Measurements from ENCODE around the gene DHCR24. TPM values are rescaled to one million over a fixed set of nuclear protein-coding genes. Genes with fewer than 3 reads are reported as not detected.

DHCR24 gene
- total RNA-seq, 2 experiments from 2014 or later = 56.3 to 64.8 TPM

GRCh38 chr1:54848134-54848948 is 38.7 kb downstream of the DHCR24 start:
- intact Hi-C loops (cut with micrococcal nuclease) = no loop called here
- no peak overlapping the region for H3K4me3 Mint-ChIP-seq
- no peaks in the 10 kb centered on the region for H3K27me3 Mint-ChIP-seq (ENCODE audit: low read depth)
- CTCF ChIA-PET = interaction anchor here (0.6 to 1.2 kb wide), 3 partner anchors 10 to 212 kb away, joined by 3 to 4 read pairs (median 3); no protein-coding TSS in a partner anchor
- no peak for DNase-seq
- peaks cover 33% of the 10 kb centered on the region for H3K36me3 Mint-ChIP-seq (ENCODE audit: low read depth)
- H3K4me1 Mint-ChIP-seq (ENCODE audit: low read depth) = no peaks in the 10 kb centered on the region
- no peak overlapping the region for H3K27ac Mint-ChIP-seq
- no peaks in the 10 kb centered on the region for H3K9me3 Mint-ChIP-seq

GRCh38 chr1:54846716-54847284 is 40.2 kb downstream of the DHCR24 start:
- no peak overlapping the region for H3K27ac Mint-ChIP-seq
- no peaks in the 10 kb centered on the region for H3K4me1 Mint-ChIP-seq (ENCODE audit: low read depth)
- peaks cover 27% of the 10 kb centered on the region for H3K36me3 Mint-ChIP-seq (ENCODE audit: low read depth)
- H3K9me3 Mint-ChIP-seq = no peaks in the 10 kb centered on the region
- CTCF ChIA-PET = interaction anchor here (0.9 to 1.4 kb wide), 2 partner anchors 37 to 125 kb away, joined by 3 to 4 read pairs; no protein-coding TSS in a partner anchor
- intact Hi-C loops (cut with micrococcal nuclease) = no loop called here
- no peak for DNase-seq
- no peak overlapping the region for H3K4me3 Mint-ChIP-seq
- H3K27me3 Mint-ChIP-seq (ENCODE audit: low read depth) = no peaks in the 10 kb centered on the region

- intact Hi-C loops (cut with micrococcal nuclease) = no loop called here
- CTCF ChIA-PET = interaction anchor here (0.9 to 1.4 kb wide), 2 partner anchors 36 to 125 kb away, joined by 3 to 4 read pairs; no protein-coding TSS in a partner anchor
- H3K27me3 Mint-ChIP-seq (ENCODE audit: low read depth) = no peaks in the 10 kb centered on the region
- DNase-seq = no peak
- no peak overlapping the region for H3K27ac Mint-ChIP-seq
- H3K9me3 Mint-ChIP-seq = no peaks in the 10 kb centered on the region
- no peaks in the 10 kb centered on the region for H3K4me1 Mint-ChIP-seq (ENCODE audit: low read depth)
- peaks cover 25% of the 10 kb centered on the region for H3K36me3 Mint-ChIP-seq (ENCODE audit: low read depth)
- H3K4me3 Mint-ChIP-seq = no peak overlapping the region
These were observed 40.7 kb downstream of the DHCR24 start for GRCh38 chr1:54846301-54846700.

GRCh38 chr1:54845772-54846171 is 41.2 kb downstream of the DHCR24 start:
- H3K4me1 Mint-ChIP-seq (ENCODE audit: low read depth) = no peaks in the 10 kb centered on the region
- DNase-seq = no peak
- intact Hi-C loops (cut with micrococcal nuclease) = no loop called here
- peaks cover 26% of the 10 kb centered on the region for H3K36me3 Mint-ChIP-seq (ENCODE audit: low read depth)
- no peak overlapping the region for H3K27ac Mint-ChIP-seq
- CTCF ChIA-PET = interaction anchor here (0.9 to 1.4 kb wide), 2 partner anchors 36 to 124 kb away, joined by 3 to 4 read pairs; no protein-coding TSS in a partner anchor
- H3K9me3 Mint-ChIP-seq = no peaks in the 10 kb centered on the region
- H3K27me3 Mint-ChIP-seq (ENCODE audit: low read depth) = no peaks in the 10 kb centered on the region
- H3K4me3 Mint-ChIP-seq = no peak overlapping the region

- no peaks in the 10 kb centered on the region for H3K9me3 Mint-ChIP-seq
- H3K4me3 Mint-ChIP-seq = no peak overlapping the region
- H3K4me1 Mint-ChIP-seq (ENCODE audit: low read depth) = no peaks in the 10 kb centered on the region
- intact Hi-C loops (cut with micrococcal nuclease) = no loop called here
- H3K27ac Mint-ChIP-seq = no peak overlapping the region
- DNase-seq = no peak
- H3K36me3 Mint-ChIP-seq (ENCODE audit: low read depth) = peaks cover 17% of the 10 kb centered on the region
- CTCF ChIA-PET = no interaction called here
- H3K27me3 Mint-ChIP-seq (ENCODE audit: low read depth) = no peaks in the 10 kb centered on the region
These were observed 42.4 kb downstream of the DHCR24 start for GRCh38 chr1:54844564-54844963.

GRCh38 chr1:54843449-54843848 is 43.5 kb downstream of the DHCR24 start:
- peaks cover 6% of the 10 kb centered on the region for H3K36me3 Mint-ChIP-seq (ENCODE audit: low read depth)
- no peaks in the 10 kb centered on the region for H3K4me1 Mint-ChIP-seq (ENCODE audit: low read depth)
- no peaks in the 10 kb centered on the region for H3K9me3 Mint-ChIP-seq
- H3K4me3 Mint-ChIP-seq = no peak overlapping the region
- no peak for DNase-seq
- no peak overlapping the region for H3K27ac Mint-ChIP-seq
- intact Hi-C loops (cut with micrococcal nuclease) = no loop called here
- no peaks in the 10 kb centered on the region for H3K27me3 Mint-ChIP-seq (ENCODE audit: low read depth)
- CTCF ChIA-PET = no interaction called here

GRCh38 chr1:54842963-54843362 is 44.0 kb downstream of the DHCR24 start:
- intact Hi-C loops (cut with micrococcal nuclease) = no loop called here
- CTCF ChIA-PET = no interaction called here
- H3K4me1 Mint-ChIP-seq (ENCODE audit: low read depth) = no peaks in the 10 kb centered on the region
- H3K36me3 Mint-ChIP-seq (ENCODE audit: low read depth) = peaks cover 2% of the 10 kb centered on the region
- no peaks in the 10 kb centered on the region for H3K9me3 Mint-ChIP-seq
- no peak overlapping the region for H3K4me3 Mint-ChIP-seq
- H3K27ac Mint-ChIP-seq = no peak overlapping the region
- no peak for DNase-seq
- H3K27me3 Mint-ChIP-seq (ENCODE audit: low read depth) = no peaks in the 10 kb centered on the region

- Mint-ChIP-seq H3K27me3 (ENCODE audit: low read depth) (no peaks in the 10 kb centered on the region), H3K9me3 (no peaks in the 10 kb centered on the region)
These were observed 44.6 kb downstream of the DHCR24 start for GRCh38 chr1:54842206-54842915.

GRCh38 chr1:54839824-54840223 is 47.2 kb downstream of the DHCR24 start:
- H3K4me1 Mint-ChIP-seq (ENCODE audit: low read depth) = no peaks in the 10 kb centered on the region
- H3K27ac Mint-ChIP-seq = no peak overlapping the region
- no peak for DNase-seq
- no peaks in the 10 kb centered on the region for H3K27me3 Mint-ChIP-seq (ENCODE audit: low read depth)
- peaks cover 1% of the 10 kb centered on the region for H3K36me3 Mint-ChIP-seq (ENCODE audit: low read depth)
- intact Hi-C loops (cut with micrococcal nuclease) = no loop called here
- no peak overlapping the region for H3K4me3 Mint-ChIP-seq
- no peaks in the 10 kb centered on the region for H3K9me3 Mint-ChIP-seq
- CTCF ChIA-PET = no interaction called here

More at GRCh38 chr1:54842206-54842915, 44.6 kb downstream of the DHCR24 start:
- intact Hi-C loops (cut with micrococcal nuclease) = no loop called here
- CTCF ChIA-PET = no interaction called here
- no peak for DNase-seq
- Mint-ChIP-seq H3K4me1 (ENCODE audit: low read depth) (no peaks in the 10 kb centered on the region), H3K4me3 (no peak overlapping the region), H3K36me3 (ENCODE audit: low read depth) (peaks cover 1% of the 10 kb centered on the region), H3K27ac (no peak overlapping the region)

- Mint-ChIP-seq H3K9me3 (no peaks in the 10 kb centered on the region), H3K27me3 (ENCODE audit: low read depth) (no peaks in the 10 kb centered on the region), H3K4me3 (no peak overlapping the region), H3K27ac (no peak overlapping the region), H3K4me1 (ENCODE audit: low read depth) (no peaks in the 10 kb centered on the region), H3K36me3 (ENCODE audit: low read depth) (peaks cover 1% of the 10 kb centered on the region)
- CTCF ChIA-PET = interaction anchor here (0.6 kb wide), 1 partner anchor 119 kb away, joined by 4 read pairs; no protein-coding TSS in a partner anchor
- intact Hi-C loops (cut with micrococcal nuclease) = no loop called here
- DNase-seq = no peak
These were observed 48.3 kb downstream of the DHCR24 start for GRCh38 chr1:54838565-54839180.

GRCh38 chr1:54837002-54837853 is 49.8 kb downstream of the DHCR24 start:
- CTCF ChIA-PET = no interaction called here
- Mint-ChIP-seq H3K4me3 (no peak overlapping the region), H3K27ac (no peak overlapping the region), H3K36me3 (ENCODE audit: low read depth) (peaks cover 1% of the 10 kb centered on the region), H3K9me3 (no peaks in the 10 kb centered on the region), H3K4me1 (ENCODE audit: low read depth) (no peaks in the 10 kb centered on the region), H3K27me3 (ENCODE audit: low read depth) (no peaks in the 10 kb centered on the region)
- intact Hi-C loops (cut with micrococcal nuclease) = no loop called here
- no peak for DNase-seq
